ENCODE data around the gene OPTC.
"Not testable (repeated sequence)": the region's sequence is repeated elsewhere in the genome, so short reads cannot be mapped to it uniquely, and the experiment has no call there.

The OPTC gene, protein sequence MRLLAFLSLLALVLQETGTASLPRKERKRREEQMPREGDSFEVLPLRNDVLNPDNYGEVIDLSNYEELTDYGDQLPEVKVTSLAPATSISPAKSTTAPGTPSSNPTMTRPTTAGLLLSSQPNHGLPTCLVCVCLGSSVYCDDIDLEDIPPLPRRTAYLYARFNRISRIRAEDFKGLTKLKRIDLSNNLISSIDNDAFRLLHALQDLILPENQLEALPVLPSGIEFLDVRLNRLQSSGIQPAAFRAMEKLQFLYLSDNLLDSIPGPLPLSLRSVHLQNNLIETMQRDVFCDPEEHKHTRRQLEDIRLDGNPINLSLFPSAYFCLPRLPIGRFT

GRCh38 chr1:203493901-203494300, at the start of gene OPTC:
Gene OPTC, plus strand, starts transcription at chr1:203494153. Its CDS starts 1,853 bp downstream, at chr1:203496006.
- DNase-seq, result no peak

- no peak for DNase-seq
Measured at GRCh38 chr1:203444171-203444576, 49.8 kb upstream of the OPTC start.

DNA sequence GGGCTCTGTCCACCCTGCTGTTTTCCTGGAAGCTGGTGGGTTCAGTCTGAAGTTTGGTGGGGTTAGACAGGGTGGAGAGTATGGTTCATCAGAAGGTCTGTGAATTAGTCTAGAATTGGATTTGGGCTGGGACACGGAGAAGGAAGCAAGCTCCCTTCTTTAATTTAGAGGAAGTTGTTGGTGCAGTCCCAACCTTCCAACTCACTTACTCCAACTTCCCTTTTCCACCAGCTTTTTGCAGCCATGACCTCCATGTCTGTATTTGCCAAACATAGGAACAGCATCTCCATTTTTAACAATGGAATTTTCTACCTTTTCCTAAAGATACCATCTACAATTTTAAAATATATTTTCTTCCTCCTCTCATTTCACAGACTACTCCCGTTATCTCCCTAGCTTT, 46.8 kb upstream of the OPTC start:
- no peak for DNase-seq

DNA sequence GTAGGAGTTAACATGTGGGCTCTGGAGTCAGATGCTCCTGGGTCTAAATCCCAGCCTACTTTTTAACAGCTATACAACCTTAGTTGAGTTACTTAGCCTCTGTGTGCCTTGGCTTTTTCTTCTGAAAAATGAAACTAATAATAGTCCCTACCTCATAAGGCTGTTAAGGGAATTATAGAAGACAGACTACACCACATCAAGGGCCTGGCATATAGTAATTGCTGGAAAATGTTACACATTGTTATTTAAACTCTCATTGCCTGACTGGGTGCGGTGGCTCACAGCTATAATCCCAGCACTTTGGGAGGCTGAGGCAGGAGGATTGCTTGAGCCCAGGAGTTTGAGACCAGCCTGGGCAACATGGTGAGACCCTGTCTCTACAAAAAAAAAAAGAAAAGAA, 46.4 kb upstream of the OPTC start:
- DNase-seq, result not testable (repeated sequence)

DNA sequence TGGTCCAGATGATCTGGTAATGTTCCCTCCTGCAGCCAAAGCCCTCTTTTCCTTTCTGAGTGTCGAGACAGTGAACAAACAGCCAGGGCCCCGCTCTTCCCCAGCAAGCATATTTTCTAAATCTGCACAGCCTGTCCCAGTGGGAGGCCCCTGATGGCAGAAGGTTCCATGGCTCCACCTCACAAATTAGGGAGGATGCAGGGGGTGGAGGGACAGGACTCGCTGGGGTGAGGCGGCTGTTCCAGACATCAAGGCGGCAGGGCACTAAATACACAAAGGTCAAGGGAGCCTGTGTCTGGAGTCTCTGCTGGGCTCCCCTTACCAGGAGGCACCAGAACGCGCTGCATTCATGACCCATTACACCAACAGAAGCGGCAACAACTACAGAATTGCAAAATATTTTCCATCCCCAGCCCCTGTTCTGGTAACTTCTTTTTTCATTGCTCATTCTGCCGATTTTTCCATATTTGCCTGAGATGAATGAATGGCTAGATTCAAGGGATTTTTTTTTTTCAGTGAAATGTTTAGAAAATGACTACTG, 45.4 kb upstream of the OPTC start:
- no peak for DNase-seq

DNA sequence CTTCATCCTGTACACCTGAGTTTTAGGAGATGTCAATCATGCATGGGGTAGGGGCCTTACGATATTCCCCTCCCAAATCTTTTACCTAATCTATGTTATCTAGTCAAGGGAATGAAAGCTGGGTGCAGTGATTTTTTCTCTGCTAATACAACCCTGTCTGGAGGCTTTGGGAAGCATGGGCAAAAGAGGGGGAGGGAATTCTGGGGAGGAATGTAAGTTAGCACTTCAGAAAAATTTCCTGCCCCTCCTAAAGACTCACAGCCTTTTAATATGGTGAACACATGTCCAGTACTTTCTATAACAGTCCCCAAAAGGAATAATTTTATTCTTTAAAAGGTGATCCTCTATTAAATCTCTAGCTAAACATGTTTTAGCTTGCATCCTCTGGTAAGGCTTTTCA, 44.0 kb upstream of the OPTC start:
- DNase-seq, result no peak

DNA sequence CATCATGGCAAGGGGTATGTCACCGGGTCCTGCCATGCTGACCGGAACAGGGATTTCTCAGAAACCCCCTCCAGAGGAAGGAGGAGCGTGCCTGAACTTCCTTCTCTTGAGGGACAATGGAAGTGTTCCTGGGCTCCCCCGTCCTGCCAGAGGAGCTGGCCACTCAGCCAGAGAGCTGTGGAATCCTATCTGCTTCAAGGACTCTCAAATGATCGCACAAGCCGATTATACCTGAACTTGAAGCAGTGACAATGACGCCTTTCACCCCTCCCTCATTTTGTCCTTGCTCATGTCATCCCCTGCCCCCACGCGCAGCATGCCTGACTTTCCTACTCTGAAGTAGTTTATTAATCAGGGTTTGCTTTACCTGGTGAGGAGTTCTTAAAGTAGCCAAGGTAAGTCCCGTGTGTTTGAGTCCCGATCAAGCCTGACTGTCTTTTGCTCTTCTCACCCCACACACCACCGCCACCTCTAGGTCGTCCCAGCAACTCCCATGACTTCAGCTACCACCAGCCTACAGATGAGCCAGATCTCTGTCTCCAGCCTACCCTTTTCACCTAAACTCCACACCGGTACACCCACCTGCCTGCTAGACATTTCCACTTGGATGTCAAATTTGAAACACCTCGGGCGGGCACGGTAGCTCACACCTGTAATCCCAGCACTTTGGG, 43.3 kb upstream of the OPTC start:
- no peak for DNase-seq

- DNase-seq, result no peak
Measured at GRCh38 chr1:203451836-203452784, 41.8 kb upstream of the OPTC start.

GRCh38 chr1:203453016-203453415, 40.9 kb upstream of the OPTC start:
- no peak for DNase-seq

GRCh38 chr1:203453616-203454015, 40.3 kb upstream of the OPTC start:
- DNase-seq, result no peak

DNA sequence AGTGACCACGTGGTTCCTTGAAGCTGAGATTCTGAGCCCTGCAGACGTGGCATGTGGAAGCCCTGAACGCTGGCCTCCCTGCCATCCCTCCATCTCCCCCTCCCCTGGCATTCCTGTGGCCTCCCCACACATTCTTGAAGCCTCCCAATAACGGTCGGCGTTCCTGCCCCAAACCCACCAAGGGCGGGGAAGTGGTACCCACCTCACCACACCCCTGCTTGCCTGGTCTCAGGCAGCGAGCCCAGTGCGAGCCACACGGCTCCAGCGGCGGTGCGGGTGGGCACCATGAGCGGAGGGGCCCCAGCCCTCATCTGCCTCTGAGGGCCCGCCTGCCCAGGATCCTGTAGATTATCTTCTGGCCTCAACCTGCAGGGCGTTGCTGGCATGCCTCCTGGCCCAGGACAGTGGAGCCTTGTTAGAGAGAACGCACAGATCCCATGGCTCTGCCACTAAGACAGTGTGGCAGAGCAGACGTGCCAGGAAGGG, 38.9 kb upstream of the OPTC start:
- no peak for DNase-seq

DNA sequence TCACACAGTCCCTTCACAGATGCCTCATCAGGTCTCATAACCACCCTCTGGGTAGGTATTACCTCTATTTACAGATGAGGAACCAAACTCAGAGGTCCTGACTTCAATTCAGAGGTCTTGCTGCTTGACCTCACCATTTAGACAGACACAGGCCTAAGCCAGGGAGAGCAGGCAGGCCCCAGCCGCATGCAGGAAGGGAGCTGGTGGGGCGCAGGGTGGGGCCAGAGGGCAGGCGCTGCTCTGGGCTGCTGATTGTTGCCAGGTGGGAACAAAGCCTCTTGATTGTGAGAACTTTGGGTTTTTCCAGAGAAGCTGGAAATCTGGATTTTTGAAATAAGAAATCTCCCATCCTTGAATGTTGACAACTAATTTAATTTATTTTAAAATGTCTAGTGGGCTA, 38.2 kb upstream of the OPTC start:
- no peak for DNase-seq

DNA sequence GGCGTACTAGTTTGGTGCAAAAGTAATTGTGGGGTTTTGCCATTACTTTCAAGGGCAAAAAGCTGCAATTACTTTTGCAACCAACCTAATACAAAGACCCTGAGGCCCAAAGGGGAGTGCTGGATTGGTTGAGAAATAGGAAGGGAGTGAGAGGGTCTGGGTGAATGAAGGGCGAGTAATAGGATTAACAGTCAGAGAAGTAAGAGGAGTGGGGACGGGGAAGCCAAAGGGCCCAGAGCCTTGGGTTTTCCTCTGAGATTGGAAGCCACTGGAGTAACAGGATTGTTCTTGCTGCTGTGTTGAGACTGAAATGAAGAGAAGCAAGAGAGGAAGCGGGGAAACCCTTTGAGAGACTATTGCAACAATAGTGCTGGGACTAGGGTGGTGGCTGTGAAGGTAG, 37.4 kb upstream of the OPTC start:
- no peak for DNase-seq

- no peak for DNase-seq
Measured at GRCh38 chr1:203458078-203458477, 35.9 kb upstream of the OPTC start.

- no peak for DNase-seq
Measured at GRCh38 chr1:203459671-203460201, 34.2 kb upstream of the OPTC start.

DNA sequence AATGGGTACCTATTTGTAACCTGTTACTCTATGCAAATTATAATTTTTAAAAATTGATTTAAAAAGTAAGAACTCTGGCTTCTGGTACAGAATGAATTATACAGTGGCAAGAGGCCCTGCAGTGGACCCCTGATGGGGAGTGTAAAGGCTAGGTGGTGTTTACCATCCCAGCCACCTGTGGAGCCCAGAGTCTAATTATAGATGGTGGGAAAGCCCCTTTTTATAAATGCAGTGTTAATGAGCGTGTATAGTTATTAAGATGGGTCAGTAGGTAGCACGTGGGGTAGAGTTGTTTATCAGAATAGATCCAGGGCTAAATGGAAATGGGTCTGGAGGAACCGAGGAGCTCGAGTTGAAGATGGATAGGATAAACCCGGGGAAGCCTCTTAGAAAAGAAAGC, 32.2 kb upstream of the OPTC start:
- DNase-seq, result no peak

DNA sequence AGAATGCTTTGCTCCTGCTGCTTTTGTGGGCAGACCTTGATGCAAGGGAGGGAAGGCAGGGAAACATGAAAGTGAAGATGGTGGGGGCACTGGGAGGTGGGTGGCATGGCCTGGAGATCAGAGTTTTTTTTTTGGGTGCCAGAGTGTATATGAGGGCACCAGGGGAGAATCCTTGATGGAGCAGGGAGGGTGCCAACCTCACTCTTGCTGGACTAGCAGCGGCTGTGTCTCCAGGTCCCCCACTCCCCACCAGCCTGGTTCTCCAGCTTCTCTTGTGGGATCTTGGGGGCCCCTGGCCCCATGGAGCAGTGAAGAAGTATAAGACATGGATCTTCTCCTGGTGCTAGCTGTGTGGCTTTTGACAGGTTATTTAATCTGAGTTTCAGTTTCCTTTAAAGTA, 31.8 kb upstream of the OPTC start:
- no peak for DNase-seq

DNA sequence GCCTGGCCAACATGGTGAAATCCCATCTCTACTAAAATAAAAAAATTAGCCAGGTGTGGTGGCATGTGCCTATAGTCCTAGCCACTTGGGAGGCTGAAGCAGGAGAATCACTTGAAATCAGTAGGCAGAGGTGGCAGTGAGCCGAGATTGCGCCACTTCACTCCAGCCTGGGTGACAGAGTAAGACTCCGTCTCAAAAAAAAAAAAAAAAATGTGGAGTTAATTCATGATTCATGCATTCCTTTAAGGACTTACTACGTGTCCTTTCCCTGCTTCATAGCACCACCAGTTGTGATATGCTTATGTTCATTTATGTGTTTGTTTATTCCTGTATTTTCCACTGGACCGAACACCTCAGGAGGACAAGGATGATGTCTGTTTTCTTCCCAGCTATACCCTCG, 31.1 kb upstream of the OPTC start:
- no peak for DNase-seq

DNA sequence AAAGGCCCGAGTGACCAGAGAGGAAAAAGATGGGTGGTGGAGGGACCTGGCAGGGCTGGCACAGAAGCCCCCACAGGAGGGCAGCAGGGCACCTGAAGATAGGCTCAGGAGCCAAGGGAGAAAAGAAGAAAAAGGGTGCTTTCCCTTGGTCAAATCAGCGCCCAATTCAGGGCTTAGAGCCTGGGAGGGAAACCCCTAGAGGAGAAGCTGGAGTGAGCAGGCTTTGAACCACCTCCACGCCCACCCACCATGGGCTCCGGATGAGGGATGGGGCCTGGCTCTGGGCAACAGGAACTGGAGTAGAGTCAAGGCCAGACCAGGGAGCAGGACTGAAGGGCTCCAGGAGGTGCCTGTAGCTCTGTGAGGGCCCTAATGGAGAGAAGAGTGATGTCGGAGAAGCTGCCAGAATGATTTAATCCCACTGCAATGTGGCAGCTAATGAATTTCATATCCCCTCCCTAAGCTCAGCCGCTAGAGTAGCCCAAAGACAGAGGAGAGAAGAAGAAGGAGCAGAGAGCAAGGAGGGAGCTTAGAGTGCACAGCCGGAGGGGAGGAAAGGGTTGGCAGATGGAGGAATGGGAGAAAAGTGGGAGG, 30.4 kb upstream of the OPTC start:
- no peak for DNase-seq

- DNase-seq, result no peak
Measured at GRCh38 chr1:203464226-203464625, 29.7 kb upstream of the OPTC start.

GRCh38 chr1:203464743-203465142, 29.2 kb upstream of the OPTC start:
- no peak for DNase-seq

Data from amygdala (tissue), 56 donors.